Measurements from ENCODE around the gene CHCHD6. TPM values are rescaled to one million over a fixed set of nuclear protein-coding genes. Genes with fewer than 3 reads are reported as not detected.

CHCHD6 gene
- total RNA-seq, 1 experiment from 2014 or later, result 40.9 TPM

DNA sequence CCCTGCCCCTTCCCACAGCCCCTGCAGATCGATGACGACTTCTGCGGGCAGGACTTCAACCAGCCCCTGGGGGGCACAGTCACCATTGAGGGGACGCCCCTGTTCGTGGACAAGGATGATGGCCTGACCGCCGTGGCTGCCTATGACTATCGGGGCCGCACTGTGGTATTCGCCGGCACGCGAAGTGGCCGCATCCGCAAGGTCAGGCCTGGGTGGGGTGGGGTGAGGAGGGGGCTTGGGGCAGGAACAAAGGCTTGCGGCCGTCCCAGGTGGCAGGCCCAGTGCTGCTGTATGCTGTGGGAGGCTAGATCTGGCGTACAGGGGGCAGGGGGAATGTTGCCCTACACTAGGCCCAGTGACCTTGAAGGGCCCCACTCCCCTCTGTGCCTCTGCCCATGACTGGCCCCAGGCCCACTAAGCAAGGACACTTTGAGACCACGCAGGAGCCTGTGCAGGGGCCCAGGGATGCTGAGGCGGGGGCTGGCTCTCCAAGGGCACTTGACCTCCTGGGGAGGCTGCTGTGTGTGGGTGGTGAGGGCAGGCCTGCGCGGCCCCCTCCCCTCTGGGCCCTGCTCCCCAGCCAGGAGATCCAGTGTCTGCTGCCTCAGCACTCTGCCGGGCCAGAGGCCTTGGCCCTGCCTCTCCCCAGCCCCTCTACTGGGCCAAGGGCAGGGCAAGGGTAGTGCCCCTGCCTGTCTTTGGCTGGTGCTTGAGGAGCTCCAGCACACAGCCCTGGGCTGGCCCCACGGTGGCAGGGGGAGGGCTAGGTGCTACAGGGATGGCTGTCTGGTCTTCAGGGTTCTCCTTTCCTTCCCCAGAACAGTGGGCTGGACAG lies 287.5 kb downstream of the CHCHD6 start:
- no peak overlapping the region for H3K4me3 Mint-ChIP-seq
- DNase-seq (ENCODE audit: low spot score) (no peak), ATAC-seq (no peak)
- H3K36me3 Mint-ChIP-seq, result peaks cover 8% of the 10 kb centered on the region
- CTCF ChIA-PET, result interaction anchor here (0.6 to 1.0 kb wide), 5 partner anchors 9 to 260 kb away, joined by 3 to 5 read pairs (median 3); partner anchors contain the start of gene PLXNA1
- H3K4me1 Mint-ChIP-seq, result no peaks in the 10 kb centered on the region
- POLR2A ChIA-PET, result no interaction called here
- no peaks in the 10 kb centered on the region for H3K9me3 Mint-ChIP-seq
- 0 out of 2 replicates have a peak, but pooled peaks have one; percentile 4 for TF ChIP-seq FOXP1 (CRISPR knock-in tag; IDR thresholded peaks at IDR 0.05; ENCODE audit: borderline replicate concordance)
- no peak for TF ChIP-seq ZNF396 (CRISPR knock-in tag; IDR thresholded peaks at IDR 0.05; ENCODE audit: borderline replicate concordance)
- TF ChIP-seq ATF3 (CRISPR knock-in tag; conservative IDR thresholded peaks at IDR 0.05), result no peak
- no peak for TF ChIP-seq MYBL2 (CRISPR knock-in tag; IDR thresholded peaks at IDR 0.05)
- TF ChIP-seq KAT7 (CRISPR knock-in tag; IDR thresholded peaks at IDR 0.05; ENCODE audit: borderline replicate concordance), result no peak
- no peak overlapping the region for H3K27ac Mint-ChIP-seq
- H3K27me3 Mint-ChIP-seq (ENCODE audit: low read depth), result no peaks in the 10 kb centered on the region

- no peaks in the 10 kb centered on the region for H3K9me3 Mint-ChIP-seq
- TF ChIP-seq ZNF512 (CRISPR knock-in tag; IDR thresholded peaks at IDR 0.05; ENCODE audit: borderline replicate concordance) (no peak), ZNF121 (CRISPR knock-in tag; IDR thresholded peaks at IDR 0.05) (no peak)
- TF ChIP-seq, protein P1, sequence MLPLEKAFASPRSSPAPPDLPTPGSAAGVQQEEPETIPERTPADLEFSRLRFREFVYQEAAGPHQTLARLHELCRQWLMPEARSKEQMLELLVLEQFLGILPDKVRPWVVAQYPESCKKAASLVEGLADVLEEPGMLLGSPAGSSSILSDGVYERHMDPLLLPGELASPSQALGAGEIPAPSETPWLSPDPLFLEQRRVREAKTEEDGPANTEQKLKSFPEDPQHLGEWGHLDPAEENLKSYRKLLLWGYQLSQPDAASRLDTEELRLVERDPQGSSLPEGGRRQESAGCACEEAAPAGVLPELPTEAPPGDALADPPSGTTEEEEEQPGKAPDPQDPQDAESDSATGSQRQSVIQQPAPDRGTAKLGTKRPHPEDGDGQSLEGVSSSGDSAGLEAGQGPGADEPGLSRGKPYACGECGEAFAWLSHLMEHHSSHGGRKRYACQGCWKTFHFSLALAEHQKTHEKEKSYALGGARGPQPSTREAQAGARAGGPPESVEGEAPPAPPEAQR (CRISPR knock-in tag; IDR thresholded peaks at IDR 0.05), result no peak
- H3K27ac Mint-ChIP-seq, result no peak overlapping the region
- H3K4me1 Mint-ChIP-seq, result no peaks in the 10 kb centered on the region
- H3K4me3 Mint-ChIP-seq, result no peak overlapping the region
- ChIA-PET POLR2A (no interaction called here), CTCF (interaction anchor here (0.9 to 1.3 kb wide), 4 partner anchors 10 to 11 kb away, joined by 3 to 5 read pairs (median 4); partner anchors contain the start of gene PLXNA1)
- H3K36me3 Mint-ChIP-seq, result peaks cover 8% of the 10 kb centered on the region
- DNase-seq (ENCODE audit: low spot score) (no peak), ATAC-seq (no peak)
- no peaks in the 10 kb centered on the region for H3K27me3 Mint-ChIP-seq (ENCODE audit: low read depth)
Measured at GRCh38 chr3:126992216-126992615, 288.2 kb downstream of the CHCHD6 start.

DNA sequence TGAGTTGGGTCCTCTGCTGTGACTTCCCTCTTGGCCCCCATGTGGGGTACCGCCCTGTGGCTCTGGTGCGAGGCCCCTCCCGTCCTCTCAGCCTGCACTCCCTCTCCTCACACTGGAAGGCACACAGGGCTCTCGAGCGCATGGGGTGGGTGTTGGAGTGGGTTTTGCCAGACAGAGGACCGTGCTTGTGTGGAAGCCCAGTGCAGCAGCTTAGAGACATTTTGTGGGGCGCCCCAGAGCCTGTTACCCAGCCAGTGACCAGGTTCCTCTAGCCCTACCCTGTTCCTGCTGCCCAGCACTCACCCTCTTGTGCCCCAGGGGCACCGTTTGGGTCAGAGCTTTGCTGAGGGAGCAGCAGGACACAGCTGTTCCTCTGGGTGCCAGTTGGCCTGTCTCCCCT lies 288.7 kb downstream of the CHCHD6 start:
- no peak for ATAC-seq
- TF ChIP-seq ZNF512 (CRISPR knock-in tag; IDR thresholded peaks at IDR 0.05; ENCODE audit: borderline replicate concordance), result no peak
- no peak for TF ChIP-seq ZNF671 (CRISPR knock-in tag; IDR thresholded peaks at IDR 0.05)
- TF ChIP-seq FOXK1 (CRISPR knock-in tag; IDR thresholded peaks at IDR 0.05), result no peak
- no peak for TF ChIP-seq ZBTB43 (CRISPR knock-in tag; IDR thresholded peaks at IDR 0.05)
- no peak for TF ChIP-seq JAZF1 (CRISPR knock-in tag; IDR thresholded peaks at IDR 0.05)
- no peak for TF ChIP-seq ESRRA (CRISPR knock-in tag; IDR thresholded peaks at IDR 0.05; ENCODE audit: borderline replicate concordance)
- no peak for TF ChIP-seq EMX1 (CRISPR knock-in tag; IDR thresholded peaks at IDR 0.05)
- TF ChIP-seq ATF1 (CRISPR knock-in tag; IDR thresholded peaks at IDR 0.05), result no peak
- no peak for TF ChIP-seq NR1H2 (CRISPR knock-in tag; IDR thresholded peaks at IDR 0.05)
- no peak for TF ChIP-seq CTCF (IDR thresholded peaks at IDR 0.05)
- no peak for TF ChIP-seq ETV6 (CRISPR knock-in tag; IDR thresholded peaks at IDR 0.05)

More for the DNA sequence above, 288.7 kb downstream of the CHCHD6 start:
- POLR2A ChIA-PET, result no interaction called here
- H3K27me3 Mint-ChIP-seq (ENCODE audit: low read depth), result no peaks in the 10 kb centered on the region
- H3K27ac Mint-ChIP-seq, result no peak overlapping the region
- no peaks in the 10 kb centered on the region for H3K9me3 Mint-ChIP-seq
- DNase-seq (ENCODE audit: low spot score), result no peak
- peaks cover 8% of the 10 kb centered on the region for H3K36me3 Mint-ChIP-seq
- CTCF ChIA-PET, result interaction anchor here (1.0 to 1.3 kb wide), 2 partner anchors 9 to 11 kb away, joined by 3 read pairs; no protein-coding TSS in a partner anchor
- H3K4me3 Mint-ChIP-seq, result no peak overlapping the region
- peaks cover under 1% of the 10 kb centered on the region for H3K4me1 Mint-ChIP-seq

Data from WTC11 (cell line).